ENCODE measurements around the gene TMA7. TPM values are rescaled to one million over a fixed set of nuclear protein-coding genes. Genes with fewer than 3 reads are reported as not detected.

The TMA7 gene
- total RNA-seq, 1 experiment from 2014 or later = 180 TPM

DNA sequence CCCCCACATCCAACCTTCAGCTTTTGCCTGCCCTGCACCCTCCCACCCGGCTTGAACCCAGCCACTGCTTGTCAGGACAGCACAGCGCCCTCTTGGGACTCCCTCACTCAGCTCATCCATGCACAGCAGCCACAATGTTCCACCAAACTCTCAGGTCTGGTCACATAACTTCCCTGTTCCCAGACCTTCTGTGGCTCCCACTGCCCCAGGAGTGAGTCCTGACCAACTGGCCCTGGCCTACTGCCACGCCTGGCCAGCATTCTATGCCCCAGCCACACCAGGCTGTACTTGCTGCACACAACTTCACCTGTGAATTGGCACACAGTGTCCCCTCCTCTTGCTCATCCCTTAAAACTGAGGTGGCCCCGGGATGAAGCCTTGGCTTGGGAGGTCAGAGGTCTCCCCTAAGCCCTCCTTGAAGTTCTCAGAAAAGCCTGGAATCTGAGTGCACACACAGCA is 31.2 kb upstream of the TMA7 start:
- DNase-seq (ENCODE audit: low spot score) = no peak

- no peak for DNase-seq (ENCODE audit: low spot score)
Observed at GRCh38 chr3:48409291-48410201, 30.5 kb upstream of the TMA7 start.

DNA sequence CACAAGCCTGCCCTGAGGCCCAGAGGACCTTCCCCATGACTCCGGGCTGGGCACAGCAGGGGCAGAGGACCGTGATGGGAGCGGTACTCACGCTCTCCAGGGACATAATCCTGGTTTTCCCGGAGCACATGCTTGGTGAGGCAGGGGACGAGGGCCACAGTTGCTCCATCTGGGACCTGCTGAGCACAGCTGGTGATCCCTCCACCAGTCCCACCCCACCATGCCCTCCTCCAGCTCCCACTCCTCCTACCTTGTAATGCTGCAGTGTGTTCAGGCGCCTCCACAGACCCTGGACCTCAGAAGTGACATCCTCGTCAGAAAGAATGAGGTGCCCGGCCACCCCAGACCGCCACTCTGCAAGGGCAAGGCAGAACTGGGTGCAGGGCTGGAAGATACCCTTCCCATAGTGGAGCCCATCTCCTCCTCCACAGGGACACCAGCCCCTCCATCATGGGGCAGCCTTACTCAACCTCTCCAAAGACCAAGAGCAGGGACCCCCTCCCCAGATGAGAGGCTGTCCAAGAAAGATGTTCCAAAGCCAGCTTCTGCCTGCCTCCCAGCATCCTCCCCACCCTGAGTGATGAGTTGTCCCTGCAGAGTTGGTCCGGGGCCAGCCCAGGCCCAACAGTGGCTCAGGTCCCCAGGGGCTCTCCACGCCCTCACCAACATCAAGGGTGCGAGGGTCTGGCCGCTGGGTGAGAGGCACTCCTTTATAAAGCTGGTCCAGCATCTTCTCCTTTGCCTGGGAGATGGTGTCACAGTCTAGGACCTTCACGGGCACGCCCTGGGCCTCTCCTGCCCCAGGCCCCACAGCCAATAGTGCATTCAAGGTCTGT is 29.6 kb upstream of the TMA7 start:
- DNase-seq (ENCODE audit: low spot score) = no peak

DNA sequence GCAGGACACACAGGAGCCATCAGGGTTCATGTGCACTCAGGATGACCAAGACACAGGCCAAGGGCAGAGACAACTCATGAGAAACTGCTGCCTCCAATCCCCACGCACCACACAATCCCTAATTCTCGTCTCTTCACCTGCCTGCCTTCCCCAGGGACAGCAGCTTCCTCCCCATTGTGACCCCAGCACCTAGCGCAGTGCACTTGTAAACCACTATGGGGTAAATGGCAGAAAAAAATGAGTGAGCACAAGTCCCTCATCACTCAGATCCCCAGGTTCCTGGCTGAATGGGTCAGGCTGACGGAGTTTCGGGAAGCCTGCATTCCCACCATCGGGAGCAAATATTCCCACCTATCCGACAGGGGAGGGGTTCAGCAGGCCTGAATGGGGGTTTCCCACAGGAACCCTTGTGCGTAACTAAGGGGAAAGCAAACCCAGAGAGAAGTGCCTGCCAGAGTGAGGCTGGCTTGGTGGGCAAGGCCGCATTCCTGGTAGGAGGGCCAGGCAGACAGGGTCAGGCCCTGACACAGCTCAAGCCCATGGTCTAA is 28.9 kb upstream of the TMA7 start:
- no peak for DNase-seq (ENCODE audit: low spot score)

DNA sequence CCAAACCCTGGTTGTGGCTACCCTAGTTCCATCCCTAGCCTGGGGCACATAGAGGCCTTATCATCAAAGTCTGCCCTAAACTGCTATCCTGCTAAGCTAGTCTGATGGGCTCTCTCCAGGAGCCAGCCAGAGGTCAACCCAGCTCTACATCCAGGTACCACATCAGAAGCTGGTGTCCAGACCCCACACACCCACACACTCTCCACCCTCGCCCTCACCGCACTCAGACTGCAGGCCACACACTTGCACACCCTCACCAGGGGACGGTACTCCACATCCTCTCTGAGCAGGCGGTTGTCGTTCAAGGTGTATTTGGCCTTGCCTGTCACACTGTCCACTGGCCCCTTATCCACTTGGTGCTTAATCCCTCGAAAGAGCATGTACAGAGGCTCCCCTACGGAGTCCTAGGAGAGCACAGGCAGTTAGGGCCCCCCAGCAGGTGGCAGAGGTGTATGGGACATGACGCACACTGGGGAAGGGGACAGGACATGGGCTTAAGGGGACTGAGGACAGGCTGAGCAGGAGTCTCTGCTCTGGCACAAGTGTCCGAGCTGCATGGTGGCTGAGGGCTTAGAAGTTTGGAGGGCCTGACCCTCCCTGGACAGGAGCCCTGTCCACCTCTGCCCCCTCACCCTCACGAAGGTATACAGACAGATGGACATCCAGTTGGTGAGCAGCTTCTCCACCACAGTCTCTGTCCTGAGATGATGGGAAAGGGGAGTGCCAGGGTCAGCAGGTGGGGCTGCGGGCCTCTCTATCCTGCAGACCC is 28.3 kb upstream of the TMA7 start:
- no peak for DNase-seq (ENCODE audit: low spot score)

- DNase-seq (ENCODE audit: low spot score) = no peak
Observed at GRCh38 chr3:48412375-48413001, 27.6 kb upstream of the TMA7 start.

DNA sequence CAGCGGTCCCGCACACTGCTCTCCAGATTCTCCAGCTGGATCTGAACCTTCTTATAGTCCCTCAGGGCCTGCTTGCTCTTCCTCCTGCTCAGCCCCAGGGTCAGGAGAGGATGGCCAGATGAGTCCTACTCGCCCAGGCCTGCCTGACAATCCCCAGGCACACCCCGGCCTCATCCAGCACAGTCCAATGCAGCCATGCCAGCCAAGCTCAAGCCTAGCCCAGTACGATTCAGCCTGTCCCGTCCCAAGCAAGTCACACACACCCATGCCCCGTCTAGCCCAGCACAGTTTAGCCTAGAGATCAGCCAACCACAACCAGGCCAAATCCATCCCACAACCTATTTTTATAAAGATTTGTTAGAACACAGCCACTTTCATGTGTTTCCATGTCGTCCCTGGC is 27.0 kb upstream of the TMA7 start:
- DNase-seq (ENCODE audit: low spot score) = no peak

GRCh38 chr3:48413611-48414010 is 26.4 kb upstream of the TMA7 start:
- DNase-seq (ENCODE audit: low spot score) = no peak

- DNase-seq (ENCODE audit: low spot score) = no peak
Observed at GRCh38 chr3:48414376-48415250, 25.4 kb upstream of the TMA7 start.

GRCh38 chr3:48415251-48415953 is 24.7 kb upstream of the TMA7 start:
- DNase-seq (ENCODE audit: low spot score) = no peak

DNA sequence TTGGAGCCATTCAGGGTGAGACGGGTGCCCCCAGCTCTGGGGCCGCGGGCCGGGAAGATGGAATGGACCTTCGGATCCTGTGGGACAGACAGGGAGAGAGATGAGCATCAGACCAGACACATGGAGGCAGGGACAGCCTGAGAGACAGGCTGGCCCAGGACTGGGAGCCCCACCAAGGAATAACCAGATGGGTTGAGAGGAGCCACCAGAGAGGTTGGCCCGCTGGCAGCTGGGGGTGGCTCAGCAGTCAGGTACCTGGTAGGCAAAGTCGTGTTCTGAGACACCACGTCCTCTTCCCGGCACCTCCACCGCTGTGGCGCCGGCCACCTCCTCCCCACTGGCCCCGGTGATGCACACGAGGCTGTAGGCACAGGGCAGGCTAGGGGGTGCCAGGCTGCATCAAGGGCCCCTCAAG is 24.0 kb upstream of the TMA7 start:
- no peak for DNase-seq (ENCODE audit: low spot score)

DNA sequence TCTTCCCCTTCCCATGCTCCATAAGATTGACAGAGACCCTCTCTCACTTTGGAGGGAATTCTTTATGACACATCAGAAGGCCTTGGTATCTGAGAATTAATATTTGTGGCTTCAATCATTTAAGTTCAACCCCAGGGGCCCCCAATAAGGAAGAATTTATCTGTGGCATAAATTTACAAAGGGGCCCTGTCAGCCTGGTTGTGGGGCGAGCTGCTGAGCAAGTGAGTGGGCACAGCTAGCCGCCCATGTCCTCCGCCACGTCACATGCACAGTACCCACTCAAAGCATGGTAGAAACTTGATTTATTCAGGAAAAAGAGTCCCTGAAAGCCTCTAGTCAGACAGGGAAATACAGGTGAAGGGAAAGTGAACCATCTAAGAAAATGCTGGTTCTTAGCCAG is 23.5 kb upstream of the TMA7 start:
- DNase-seq (ENCODE audit: low spot score) = no peak

DNA sequence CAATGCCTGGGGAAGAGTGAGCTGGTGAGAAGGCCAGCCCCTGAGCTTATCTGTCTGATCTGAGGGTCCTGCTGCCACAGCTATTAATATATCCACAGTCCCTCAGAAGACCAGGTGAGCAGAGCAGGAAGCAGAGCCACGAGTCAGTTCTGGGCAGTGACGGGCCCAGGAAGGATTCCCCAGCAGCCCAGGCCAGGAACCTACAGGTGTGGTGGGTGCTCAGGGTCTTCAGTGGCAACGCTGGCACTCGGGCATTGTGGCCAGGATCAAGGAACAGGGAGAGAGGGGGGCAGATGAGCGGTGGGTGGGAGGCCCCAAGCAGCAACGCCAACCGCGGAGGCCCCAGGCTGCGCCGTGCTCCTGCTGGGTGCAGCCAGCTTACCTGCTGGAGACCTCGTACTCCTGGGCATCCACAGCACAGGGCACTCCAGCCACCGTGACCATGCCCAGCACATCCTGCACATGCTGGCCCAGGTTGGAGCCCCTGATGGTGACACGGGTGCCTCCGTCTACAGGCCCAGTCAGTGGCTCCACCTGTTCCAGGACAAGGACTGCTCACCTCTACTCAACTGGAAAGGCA is 22.4 kb upstream of the TMA7 start:
- DNase-seq (ENCODE audit: low spot score) = no peak

DNA sequence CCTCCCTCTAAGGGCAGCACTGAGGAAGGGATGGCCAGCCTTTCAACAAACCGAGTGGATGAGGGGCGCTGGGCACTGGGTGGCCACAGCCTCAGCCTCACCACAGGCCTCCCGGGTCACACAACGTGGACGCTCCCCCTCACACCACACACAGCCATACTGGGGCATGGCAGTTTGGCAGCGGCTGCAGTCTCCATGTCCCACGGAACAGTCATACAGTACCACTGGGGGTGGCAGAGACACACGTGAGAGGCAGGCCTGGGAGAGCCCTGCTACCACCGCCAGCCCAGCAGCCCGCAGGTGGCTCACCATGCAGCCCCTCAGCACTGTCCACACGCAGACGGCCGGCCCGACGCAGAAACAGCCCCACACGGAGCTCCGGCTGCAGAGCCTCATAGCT is 21.9 kb upstream of the TMA7 start:
- no peak for DNase-seq (ENCODE audit: low spot score)

DNA sequence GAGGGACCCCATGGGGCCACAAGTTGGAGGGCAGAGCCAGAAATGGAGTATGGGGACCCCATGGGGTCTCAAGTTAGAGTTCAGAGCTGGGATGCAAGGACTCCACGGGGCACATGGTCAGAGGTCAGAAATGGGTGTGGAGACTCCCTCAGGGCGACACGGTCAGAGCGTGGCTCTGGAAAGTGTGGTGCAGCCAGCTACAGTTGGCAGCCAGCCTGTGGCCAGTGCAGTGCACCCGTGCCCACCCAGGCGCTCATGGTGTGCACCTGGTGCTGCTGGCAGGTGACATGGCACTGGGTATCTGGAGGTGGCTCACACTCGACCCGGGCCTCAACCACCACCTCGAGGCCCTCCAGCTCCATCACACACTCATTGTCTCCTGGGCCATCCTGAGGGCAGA is 21.4 kb upstream of the TMA7 start:
- no peak for DNase-seq (ENCODE audit: low spot score)

- no peak for DNase-seq (ENCODE audit: low spot score)
Observed at GRCh38 chr3:48419149-48419548, 20.9 kb upstream of the TMA7 start.

DNA sequence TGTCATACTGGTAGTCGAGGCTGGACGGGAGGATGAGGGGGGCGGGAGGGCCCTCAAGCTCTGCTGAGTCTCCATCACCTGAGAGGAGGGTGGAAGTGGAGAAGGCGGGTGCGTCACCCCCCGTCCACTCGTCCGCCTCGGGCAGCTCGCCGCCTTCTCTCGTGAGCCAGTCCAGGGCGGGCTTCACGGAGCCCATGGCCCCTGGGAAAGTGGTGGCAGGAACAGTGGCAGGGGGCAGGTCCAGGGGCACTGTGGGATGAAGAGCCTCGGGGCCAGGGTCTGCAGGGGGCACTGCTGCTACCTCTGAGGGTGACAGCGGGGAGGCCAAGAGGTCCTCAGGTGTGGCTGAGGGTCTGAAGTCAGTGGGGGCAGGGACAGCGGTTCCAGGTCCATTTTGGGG is 20.5 kb upstream of the TMA7 start:
- no peak for DNase-seq (ENCODE audit: low spot score)

GRCh38 chr3:48420561-48420960 is 19.5 kb upstream of the TMA7 start:
- DNase-seq (ENCODE audit: low spot score) = no peak

DNA sequence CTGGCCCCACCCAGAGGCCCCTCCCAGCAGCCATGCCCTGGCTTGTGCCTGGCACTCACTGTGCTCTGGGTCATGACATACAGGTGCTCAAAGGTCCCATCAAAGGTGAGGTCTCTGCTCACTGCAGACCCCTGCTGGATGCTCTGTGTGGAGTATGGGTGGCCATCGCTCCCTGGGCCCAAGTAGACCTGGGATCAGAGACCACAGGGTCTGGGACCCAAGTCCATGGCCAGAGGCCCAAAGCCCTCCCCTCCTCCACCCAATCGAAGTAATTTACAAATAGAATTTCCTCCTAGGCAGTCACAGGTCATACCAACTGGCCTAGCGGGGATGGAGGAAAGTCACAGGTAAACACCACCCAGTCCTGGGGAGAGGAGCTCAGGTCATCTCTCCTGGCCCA is 17.8 kb upstream of the TMA7 start:
- no peak for DNase-seq (ENCODE audit: low spot score)
